ENCODE results near the gene INTS11.

Gene INTS11

GRCh38 chr1:1340791-1341548, 16.5 kb upstream of the INTS11 start:
- no peak overlapping the region for H3K9ac ChIP-seq (ENCODE audit: low read length)
- peaks cover 32% of the 10 kb centered on the region for H3K36me3 ChIP-seq (ENCODE audit: control insufficient read depth, insufficient read depth, low read length, severe bottlenecking)
- no peak overlapping the region for H3K4me3 ChIP-seq (ENCODE audit: low read length)
- no peaks in the 10 kb centered on the region for H3K9me3 ChIP-seq (ENCODE audit: control insufficient read depth, low read length)
- H3K27me3 ChIP-seq (replicated peaks; ENCODE audit: control insufficient read depth, insufficient read depth, low read length), result no peaks in the 10 kb centered on the region
- peaks cover 18% of the 10 kb centered on the region for H3K4me1 ChIP-seq (ENCODE audit: control insufficient read depth, insufficient read depth, low read length)
- DNase-seq (ENCODE audit: low read depth), result no peak

GRCh38 chr1:1340185-1340584, 15.7 kb upstream of the INTS11 start:
- H3K9me3 ChIP-seq (ENCODE audit: control insufficient read depth, low read length), result no peaks in the 10 kb centered on the region
- H3K27me3 ChIP-seq (replicated peaks; ENCODE audit: control insufficient read depth, insufficient read depth, low read length), result no peaks in the 10 kb centered on the region
- H3K4me3 ChIP-seq (ENCODE audit: low read length), result no peak overlapping the region
- no peak overlapping the region for H3K9ac ChIP-seq (ENCODE audit: low read length)
- no peak for DNase-seq (ENCODE audit: low read depth)
- H3K36me3 ChIP-seq (ENCODE audit: control insufficient read depth, insufficient read depth, low read length, severe bottlenecking), result peaks cover 32% of the 10 kb centered on the region
- H3K4me1 ChIP-seq (ENCODE audit: control insufficient read depth, insufficient read depth, low read length), result peaks cover 10% of the 10 kb centered on the region

GRCh38 chr1:1338278-1338677, 13.8 kb upstream of the INTS11 start:
- no peaks in the 10 kb centered on the region for H3K4me1 ChIP-seq (ENCODE audit: control insufficient read depth, insufficient read depth, low read length)
- H3K9ac ChIP-seq (ENCODE audit: low read length), result no peak overlapping the region
- no peaks in the 10 kb centered on the region for H3K27me3 ChIP-seq (replicated peaks; ENCODE audit: control insufficient read depth, insufficient read depth, low read length)
- H3K36me3 ChIP-seq (ENCODE audit: control insufficient read depth, insufficient read depth, low read length, severe bottlenecking), result peaks cover 32% of the 10 kb centered on the region
- H3K9me3 ChIP-seq (ENCODE audit: control insufficient read depth, low read length), result no peaks in the 10 kb centered on the region
- H3K4me3 ChIP-seq (ENCODE audit: low read length), result no peak overlapping the region
- no peak for DNase-seq (ENCODE audit: low read depth)

GRCh38 chr1:1337793-1338147, 13.3 kb upstream of the INTS11 start:
- Histone ChIP-seq H3K4me1 (ENCODE audit: control insufficient read depth, insufficient read depth, low read length) (no peaks in the 10 kb centered on the region), H3K36me3 (ENCODE audit: control insufficient read depth, insufficient read depth, low read length, severe bottlenecking) (peaks cover 32% of the 10 kb centered on the region), H3K9me3 (ENCODE audit: control insufficient read depth, low read length) (no peaks in the 10 kb centered on the region), H3K27me3 (replicated peaks; ENCODE audit: control insufficient read depth, insufficient read depth, low read length) (no peaks in the 10 kb centered on the region), H3K9ac (ENCODE audit: low read length) (no peak overlapping the region), H3K4me3 (ENCODE audit: low read length) (no peak overlapping the region)
- no peak for DNase-seq (ENCODE audit: low read depth)

GRCh38 chr1:1336931-1337792, 12.7 kb upstream of the INTS11 start:
- Histone ChIP-seq H3K27me3 (replicated peaks; ENCODE audit: control insufficient read depth, insufficient read depth, low read length) (no peaks in the 10 kb centered on the region), H3K4me3 (ENCODE audit: low read length) (no peak overlapping the region), H3K36me3 (ENCODE audit: control insufficient read depth, insufficient read depth, low read length, severe bottlenecking) (peaks cover 32% of the 10 kb centered on the region), H3K9me3 (ENCODE audit: control insufficient read depth, low read length) (no peaks in the 10 kb centered on the region), H3K4me1 (ENCODE audit: control insufficient read depth, insufficient read depth, low read length) (no peaks in the 10 kb centered on the region), H3K9ac (ENCODE audit: low read length) (no peak overlapping the region)
- no peak for DNase-seq (ENCODE audit: low read depth)

- H3K27me3 ChIP-seq (replicated peaks; ENCODE audit: control insufficient read depth, insufficient read depth, low read length), result no peaks in the 10 kb centered on the region
- H3K4me1 ChIP-seq (ENCODE audit: control insufficient read depth, insufficient read depth, low read length), result peaks cover 2% of the 10 kb centered on the region
- no peaks in the 10 kb centered on the region for H3K9me3 ChIP-seq (ENCODE audit: control insufficient read depth, low read length)
- no peak for DNase-seq (ENCODE audit: low read depth)
- H3K36me3 ChIP-seq (ENCODE audit: control insufficient read depth, insufficient read depth, low read length, severe bottlenecking), result peaks cover 28% of the 10 kb centered on the region
- H3K9ac ChIP-seq (ENCODE audit: low read length), result no peak overlapping the region
- no peak overlapping the region for H3K4me3 ChIP-seq (ENCODE audit: low read length)
Observed at GRCh38 chr1:1336446-1336845, 12.0 kb upstream of the INTS11 start.

- Histone ChIP-seq H3K4me3 (ENCODE audit: low read length) (no peak overlapping the region), H3K9me3 (ENCODE audit: control insufficient read depth, low read length) (no peaks in the 10 kb centered on the region), H3K9ac (ENCODE audit: low read length) (no peak overlapping the region), H3K4me1 (ENCODE audit: control insufficient read depth, insufficient read depth, low read length) (peaks cover 8% of the 10 kb centered on the region), H3K27me3 (replicated peaks; ENCODE audit: control insufficient read depth, insufficient read depth, low read length) (no peaks in the 10 kb centered on the region), H3K36me3 (ENCODE audit: control insufficient read depth, insufficient read depth, low read length, severe bottlenecking) (peaks cover 23% of the 10 kb centered on the region)
- no peak for DNase-seq (ENCODE audit: low read depth)
Observed at GRCh38 chr1:1335792-1336248, 11.4 kb upstream of the INTS11 start.

GRCh38 chr1:1335283-1335682, 10.8 kb upstream of the INTS11 start:
- H3K9ac ChIP-seq (ENCODE audit: low read length), result no peak overlapping the region
- H3K9me3 ChIP-seq (ENCODE audit: control insufficient read depth, low read length), result no peaks in the 10 kb centered on the region
- no peaks in the 10 kb centered on the region for H3K27me3 ChIP-seq (replicated peaks; ENCODE audit: control insufficient read depth, insufficient read depth, low read length)
- H3K4me3 ChIP-seq (ENCODE audit: low read length), result no peak overlapping the region
- H3K4me1 ChIP-seq (ENCODE audit: control insufficient read depth, insufficient read depth, low read length), result peaks cover 13% of the 10 kb centered on the region
- H3K36me3 ChIP-seq (ENCODE audit: control insufficient read depth, insufficient read depth, low read length, severe bottlenecking), result peaks cover 18% of the 10 kb centered on the region
- no peak for DNase-seq (ENCODE audit: low read depth)

- Histone ChIP-seq H3K4me1 (ENCODE audit: control insufficient read depth, insufficient read depth, low read length) (peaks cover 13% of the 10 kb centered on the region), H3K9me3 (ENCODE audit: control insufficient read depth, low read length) (no peaks in the 10 kb centered on the region), H3K27me3 (replicated peaks; ENCODE audit: control insufficient read depth, insufficient read depth, low read length) (no peaks in the 10 kb centered on the region), H3K4me3 (ENCODE audit: low read length) (no peak overlapping the region), H3K36me3 (ENCODE audit: control insufficient read depth, insufficient read depth, low read length, severe bottlenecking) (peaks cover 17% of the 10 kb centered on the region), H3K9ac (ENCODE audit: low read length) (no peak overlapping the region)
- no peak for DNase-seq (ENCODE audit: low read depth)
Observed at GRCh38 chr1:1334835-1335234, 10.4 kb upstream of the INTS11 start.

GRCh38 chr1:1333551-1334241, 9.2 kb upstream of the INTS11 start:
- peaks cover 11% of the 10 kb centered on the region for H3K36me3 ChIP-seq (ENCODE audit: control insufficient read depth, insufficient read depth, low read length, severe bottlenecking)
- H3K4me1 ChIP-seq (ENCODE audit: control insufficient read depth, insufficient read depth, low read length), result peaks cover 13% of the 10 kb centered on the region
- DNase-seq (ENCODE audit: low read depth), result no peak
- H3K9me3 ChIP-seq (ENCODE audit: control insufficient read depth, low read length), result no peaks in the 10 kb centered on the region
- H3K9ac ChIP-seq (ENCODE audit: low read length), result no peak overlapping the region
- no peak overlapping the region for H3K4me3 ChIP-seq (ENCODE audit: low read length)
- no peaks in the 10 kb centered on the region for H3K27me3 ChIP-seq (replicated peaks; ENCODE audit: control insufficient read depth, insufficient read depth, low read length)
